Measurements from ENCODE around the gene GRIA4.

- TF ChIP-seq, protein P1, sequence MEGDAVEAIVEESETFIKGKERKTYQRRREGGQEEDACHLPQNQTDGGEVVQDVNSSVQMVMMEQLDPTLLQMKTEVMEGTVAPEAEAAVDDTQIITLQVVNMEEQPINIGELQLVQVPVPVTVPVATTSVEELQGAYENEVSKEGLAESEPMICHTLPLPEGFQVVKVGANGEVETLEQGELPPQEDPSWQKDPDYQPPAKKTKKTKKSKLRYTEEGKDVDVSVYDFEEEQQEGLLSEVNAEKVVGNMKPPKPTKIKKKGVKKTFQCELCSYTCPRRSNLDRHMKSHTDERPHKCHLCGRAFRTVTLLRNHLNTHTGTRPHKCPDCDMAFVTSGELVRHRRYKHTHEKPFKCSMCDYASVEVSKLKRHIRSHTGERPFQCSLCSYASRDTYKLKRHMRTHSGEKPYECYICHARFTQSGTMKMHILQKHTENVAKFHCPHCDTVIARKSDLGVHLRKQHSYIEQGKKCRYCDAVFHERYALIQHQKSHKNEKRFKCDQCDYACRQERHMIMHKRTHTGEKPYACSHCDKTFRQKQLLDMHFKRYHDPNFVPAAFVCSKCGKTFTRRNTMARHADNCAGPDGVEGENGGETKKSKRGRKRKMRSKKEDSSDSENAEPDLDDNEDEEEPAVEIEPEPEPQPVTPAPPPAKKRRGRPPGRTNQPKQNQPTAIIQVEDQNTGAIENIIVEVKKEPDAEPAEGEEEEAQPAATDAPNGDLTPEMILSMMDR (IDR thresholded peaks at IDR 0.05): no peak
- TF ChIP-seq EZH2phosphoT487 (IDR thresholded peaks at IDR 0.05): no peak
Measured at GRCh38 chr11:105697291-105697690, 87.4 kb downstream of the GRIA4 start.

Measured in neural progenitor cell (in vitro differentiated cells).